Mesothelial cell of epicardium (in vitro differentiated cells): ENCODE measurements around the gene TTC39B. TPM values are rescaled to one million over a fixed set of nuclear protein-coding genes. Genes with fewer than 3 reads are reported as not detected.
"Not testable (repeated sequence)": the region's sequence is repeated elsewhere in the genome, so short reads cannot be mapped to it uniquely, and the experiment has no call there.

Experiments
- DNase-seq, 2 experiments: peaks; one replicate each; pipeline ENCODE4 v3.0.0; 2021; ENCODE audit warnings: low spot score in 2 of 2; ENCODE audit not compliant: unreplicated experiment in 2 of 2
- H3K27ac Mint-ChIP-seq: 2 replicates; pipeline ENCODE4 v1.8.0; 2021; ENCODE audit warnings: mixed read lengths
- H3K27me3 Mint-ChIP-seq: 2 replicates; pipeline ENCODE4 v1.8.0; 2021; ENCODE audit warnings: low read depth, mixed read lengths
- H3K36me3 Mint-ChIP-seq: 2 replicates; pipeline ENCODE4 v1.8.0; 2021; ENCODE audit warnings: mixed read lengths
- H3K4me1 Mint-ChIP-seq: 2 replicates; pipeline ENCODE4 v1.8.0; 2021; ENCODE audit warnings: mixed read lengths
- H3K4me3 Mint-ChIP-seq: 2 replicates; pipeline ENCODE4 v1.8.0; 2021; ENCODE audit warnings: mild to moderate bottlenecking, moderate library complexity, mixed read lengths
- H3K9me3 Mint-ChIP-seq: 2 replicates; pipeline ENCODE4 v1.8.0; 2021; ENCODE audit warnings: mixed read lengths
- total RNA-seq: library from RNA; stranded (reverse); gene quantifications from 3 replicates; pipeline ENCODE4 v1.2.1, GENCODE V29; 2021
- TF ChIP-seq, protein P1 (sequence below): fragments of 200-600 bp; sonication (generic); IDR thresholded peaks from one replicate; pipeline ENCODE4 v1.5.0; 2021; ENCODE audit warnings: antibody characterized with exemption; ENCODE audit not compliant: unreplicated experiment

TTC39B gene
- total RNA-seq, 1 donor from 2014 or later, result 6.0 TPM

DNA sequence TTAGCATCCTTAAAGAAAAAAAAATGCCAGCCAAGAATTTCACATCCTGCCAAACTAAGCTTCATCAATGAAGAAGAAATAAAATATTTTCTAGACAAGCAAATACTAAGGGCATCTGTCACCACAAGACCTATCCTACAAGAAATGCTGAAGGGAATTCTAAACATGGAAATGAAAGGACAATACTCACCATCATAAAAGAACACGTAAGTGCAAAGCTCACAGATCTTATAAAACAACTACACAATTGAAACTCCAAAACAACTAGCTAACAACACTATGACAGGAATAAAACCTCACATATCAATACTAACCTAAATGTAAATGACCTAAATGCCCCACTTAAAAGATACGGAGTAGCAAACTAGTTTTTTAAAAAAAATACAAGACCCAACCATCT is 71.4 kb downstream of the TTC39B start:
- H3K36me3 Mint-ChIP-seq, result peaks cover 27% of the 10 kb centered on the region
- no peak overlapping the region for H3K27ac Mint-ChIP-seq
- peaks cover 46% of the 10 kb centered on the region for H3K9me3 Mint-ChIP-seq
- H3K4me3 Mint-ChIP-seq, result no peak overlapping the region
- H3K27me3 Mint-ChIP-seq, result no peaks in the 10 kb centered on the region
- H3K4me1 Mint-ChIP-seq, result peaks cover under 1% of the 10 kb centered on the region
- TF ChIP-seq, protein P1, sequence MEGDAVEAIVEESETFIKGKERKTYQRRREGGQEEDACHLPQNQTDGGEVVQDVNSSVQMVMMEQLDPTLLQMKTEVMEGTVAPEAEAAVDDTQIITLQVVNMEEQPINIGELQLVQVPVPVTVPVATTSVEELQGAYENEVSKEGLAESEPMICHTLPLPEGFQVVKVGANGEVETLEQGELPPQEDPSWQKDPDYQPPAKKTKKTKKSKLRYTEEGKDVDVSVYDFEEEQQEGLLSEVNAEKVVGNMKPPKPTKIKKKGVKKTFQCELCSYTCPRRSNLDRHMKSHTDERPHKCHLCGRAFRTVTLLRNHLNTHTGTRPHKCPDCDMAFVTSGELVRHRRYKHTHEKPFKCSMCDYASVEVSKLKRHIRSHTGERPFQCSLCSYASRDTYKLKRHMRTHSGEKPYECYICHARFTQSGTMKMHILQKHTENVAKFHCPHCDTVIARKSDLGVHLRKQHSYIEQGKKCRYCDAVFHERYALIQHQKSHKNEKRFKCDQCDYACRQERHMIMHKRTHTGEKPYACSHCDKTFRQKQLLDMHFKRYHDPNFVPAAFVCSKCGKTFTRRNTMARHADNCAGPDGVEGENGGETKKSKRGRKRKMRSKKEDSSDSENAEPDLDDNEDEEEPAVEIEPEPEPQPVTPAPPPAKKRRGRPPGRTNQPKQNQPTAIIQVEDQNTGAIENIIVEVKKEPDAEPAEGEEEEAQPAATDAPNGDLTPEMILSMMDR, result no peak
- DNase-seq, result no peak

DNA sequence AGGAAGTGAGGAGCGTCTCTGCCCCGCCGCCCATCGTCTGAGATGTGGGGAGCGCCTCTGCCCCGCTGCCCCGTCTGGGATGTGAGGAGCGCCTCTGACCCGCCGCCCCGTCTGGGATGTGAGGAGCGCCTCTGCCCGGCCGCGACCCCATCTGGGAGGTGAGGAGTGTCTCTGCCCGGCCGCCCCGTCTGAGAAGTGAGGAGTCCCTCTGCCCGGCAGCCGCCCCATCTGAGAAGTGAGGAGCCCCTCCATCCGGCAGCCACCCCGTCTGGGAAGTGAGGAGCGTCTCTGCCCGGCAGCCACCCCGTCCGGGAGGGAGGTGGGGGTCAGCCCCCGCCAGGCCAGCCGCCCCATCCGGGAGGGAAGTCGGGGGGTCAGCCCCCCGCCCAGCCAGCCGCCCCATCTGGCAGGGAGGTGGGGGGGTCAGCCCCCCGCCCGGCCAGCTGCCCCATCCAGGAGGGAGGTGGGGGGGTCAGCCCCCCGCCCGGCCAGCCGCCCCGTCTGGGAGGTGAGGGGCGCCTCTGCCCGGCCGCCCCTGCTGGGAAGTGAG is 73.0 kb downstream of the TTC39B start:
- Mint-ChIP-seq H3K36me3 (peaks cover 27% of the 10 kb centered on the region), H3K9me3 (peaks cover 41% of the 10 kb centered on the region)
- H3K4me1 Mint-ChIP-seq, DNase-seq, H3K4me3 Mint-ChIP-seq, H3K27me3 Mint-ChIP-seq, H3K27ac Mint-ChIP-seq: not testable (repeated sequence)

DNA sequence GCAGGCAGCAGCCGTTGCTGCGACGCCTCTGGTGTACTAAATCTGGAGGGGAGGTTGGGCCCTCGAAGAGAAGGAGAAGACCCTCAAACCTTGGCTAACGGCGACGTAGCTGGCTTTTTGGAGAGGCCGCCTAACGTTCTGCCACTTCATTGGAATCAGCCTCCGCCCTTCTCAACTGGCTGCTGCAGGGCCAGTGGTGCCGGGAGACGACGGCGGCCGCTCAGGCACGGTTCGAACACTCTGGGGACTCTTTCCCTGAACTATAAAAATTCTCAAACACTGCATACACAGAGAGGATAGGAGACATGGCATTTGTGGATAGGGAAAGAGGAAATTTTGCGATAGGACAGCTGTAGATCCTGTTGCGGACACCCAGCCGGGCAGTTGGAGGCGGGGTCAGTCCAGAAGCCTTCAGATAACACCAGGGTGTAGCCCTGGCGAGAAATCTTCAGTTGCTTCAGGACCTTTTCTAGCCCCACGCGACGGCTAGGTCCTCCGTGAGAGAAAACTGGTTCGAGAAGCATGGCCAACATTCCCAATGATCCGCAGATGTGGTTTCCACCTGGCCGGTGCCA is 74.2 kb downstream of the TTC39B start:
- DNase-seq, H3K27ac Mint-ChIP-seq: not testable (repeated sequence)
- H3K36me3 Mint-ChIP-seq, result peaks cover 20% of the 10 kb centered on the region

DNA sequence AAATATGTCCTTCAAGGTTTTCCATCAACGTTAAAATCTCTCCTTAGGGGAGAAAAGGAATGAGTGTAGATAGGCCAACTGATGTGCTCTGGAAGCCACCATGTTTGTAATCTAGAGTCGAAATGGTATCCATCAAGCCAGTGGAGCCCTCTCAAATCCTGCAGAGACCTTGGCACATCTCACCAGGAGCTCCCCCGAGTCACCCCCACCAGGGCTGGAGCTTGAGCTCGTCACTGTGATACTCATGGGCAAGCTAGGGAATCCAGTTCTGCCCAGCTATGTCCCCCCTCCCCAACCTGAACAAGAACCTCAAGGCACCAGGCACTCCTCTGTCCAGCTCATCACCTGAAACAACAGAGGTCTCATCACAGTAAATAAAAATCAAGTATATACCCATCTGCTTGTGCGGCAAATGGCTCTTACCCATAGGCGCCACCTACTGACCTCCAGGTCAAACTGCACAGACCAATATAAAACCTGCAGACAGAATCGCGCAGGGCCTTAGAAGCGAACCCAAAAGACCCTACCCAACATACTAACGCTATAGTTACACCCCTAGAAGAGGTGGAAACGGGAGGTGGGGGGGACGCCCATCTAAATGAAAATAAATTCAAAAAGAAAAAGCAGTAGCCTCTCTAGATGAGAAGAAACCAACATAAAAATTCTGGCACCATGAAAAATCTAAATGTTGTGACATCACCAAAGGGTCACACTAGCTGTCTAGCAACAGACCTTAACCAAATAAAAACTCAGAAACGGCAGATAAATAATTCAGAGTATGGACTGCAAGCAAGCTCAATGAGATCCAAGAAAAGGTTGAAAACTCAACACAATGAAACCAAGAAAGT is 75.0 kb downstream of the TTC39B start:
- Mint-ChIP-seq H3K27me3 (no peaks in the 10 kb centered on the region), H3K9me3 (peaks cover 21% of the 10 kb centered on the region), H3K4me3 (no peak overlapping the region), H3K27ac (no peak overlapping the region), H3K4me1 (no peaks in the 10 kb centered on the region), H3K36me3 (peaks cover 14% of the 10 kb centered on the region)
- DNase-seq, result no peak
- TF ChIP-seq, protein P1, result no peak

More for the DNA sequence above, 74.2 kb downstream of the TTC39B start:
- not testable (repeated sequence) for H3K27me3 Mint-ChIP-seq, H3K4me1 Mint-ChIP-seq, H3K4me3 Mint-ChIP-seq
- H3K9me3 Mint-ChIP-seq, result peaks cover 29% of the 10 kb centered on the region

DNA sequence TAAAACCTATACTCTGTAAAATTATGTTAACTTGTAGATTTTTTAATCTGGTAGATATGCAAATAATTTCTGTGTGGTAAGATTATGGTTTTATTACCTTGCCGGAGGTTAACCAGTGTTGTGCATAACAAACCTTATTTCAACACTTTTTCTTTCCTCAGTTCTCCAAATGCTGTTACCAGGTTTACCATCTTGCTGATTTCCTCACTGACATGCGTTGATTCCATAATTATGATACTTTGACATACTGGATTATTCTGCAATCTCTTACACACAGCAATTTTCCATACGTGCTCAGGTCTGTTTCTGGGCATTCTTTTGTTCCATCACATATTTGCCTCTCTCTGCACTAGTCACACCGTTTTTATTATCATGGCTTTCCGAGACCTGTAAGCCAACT is 77.6 kb downstream of the TTC39B start:
- H3K9me3 Mint-ChIP-seq, result peaks cover 4% of the 10 kb centered on the region
- H3K27ac Mint-ChIP-seq, result no peak overlapping the region
- no peak overlapping the region for H3K4me3 Mint-ChIP-seq
- H3K4me1 Mint-ChIP-seq, result no peaks in the 10 kb centered on the region
- DNase-seq, result no peak
- H3K27me3 Mint-ChIP-seq, result no peaks in the 10 kb centered on the region
- peaks cover 5% of the 10 kb centered on the region for H3K36me3 Mint-ChIP-seq
- TF ChIP-seq, protein P1, result no peak

DNA sequence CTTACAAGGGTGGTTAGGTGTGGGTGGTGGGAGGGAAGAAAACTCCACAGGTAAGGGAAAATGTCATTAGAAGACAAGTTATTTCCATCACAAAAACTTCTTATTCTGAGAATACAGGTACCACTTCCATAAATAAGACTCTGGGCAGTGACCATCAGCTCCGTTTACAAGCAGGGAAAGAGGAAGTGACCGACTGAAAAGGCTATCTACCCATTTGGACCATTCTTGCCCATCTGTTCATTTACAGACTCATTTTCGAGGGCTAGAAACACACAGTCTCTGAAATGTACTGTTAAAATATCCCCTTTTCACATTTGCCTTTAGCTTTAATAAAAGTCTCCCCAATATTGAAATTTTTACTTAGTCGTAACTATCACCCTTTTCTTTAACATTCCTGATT is 79.5 kb downstream of the TTC39B start:
- H3K9me3 Mint-ChIP-seq, result peaks cover 3% of the 10 kb centered on the region
- H3K36me3 Mint-ChIP-seq, result peaks cover 3% of the 10 kb centered on the region
- H3K4me1 Mint-ChIP-seq, result no peaks in the 10 kb centered on the region
- TF ChIP-seq, protein P1, result no peak
- DNase-seq, result no peak
- no peaks in the 10 kb centered on the region for H3K27me3 Mint-ChIP-seq
- H3K4me3 Mint-ChIP-seq, result no peak overlapping the region
- no peak overlapping the region for H3K27ac Mint-ChIP-seq
